HG03045 (cell line): Measurements from ENCODE around the gene ALDH3A1.

Experiments used
- ATAC-seq: cut with Tn5 transposase; IDR thresholded peaks from one replicate; pipeline ENCODE4 v1.9.1; 2021; ENCODE audit warnings: mild to moderate bottlenecking, moderate library complexity; ENCODE audit not compliant: unreplicated experiment

The ALDH3A1 gene

DNA sequence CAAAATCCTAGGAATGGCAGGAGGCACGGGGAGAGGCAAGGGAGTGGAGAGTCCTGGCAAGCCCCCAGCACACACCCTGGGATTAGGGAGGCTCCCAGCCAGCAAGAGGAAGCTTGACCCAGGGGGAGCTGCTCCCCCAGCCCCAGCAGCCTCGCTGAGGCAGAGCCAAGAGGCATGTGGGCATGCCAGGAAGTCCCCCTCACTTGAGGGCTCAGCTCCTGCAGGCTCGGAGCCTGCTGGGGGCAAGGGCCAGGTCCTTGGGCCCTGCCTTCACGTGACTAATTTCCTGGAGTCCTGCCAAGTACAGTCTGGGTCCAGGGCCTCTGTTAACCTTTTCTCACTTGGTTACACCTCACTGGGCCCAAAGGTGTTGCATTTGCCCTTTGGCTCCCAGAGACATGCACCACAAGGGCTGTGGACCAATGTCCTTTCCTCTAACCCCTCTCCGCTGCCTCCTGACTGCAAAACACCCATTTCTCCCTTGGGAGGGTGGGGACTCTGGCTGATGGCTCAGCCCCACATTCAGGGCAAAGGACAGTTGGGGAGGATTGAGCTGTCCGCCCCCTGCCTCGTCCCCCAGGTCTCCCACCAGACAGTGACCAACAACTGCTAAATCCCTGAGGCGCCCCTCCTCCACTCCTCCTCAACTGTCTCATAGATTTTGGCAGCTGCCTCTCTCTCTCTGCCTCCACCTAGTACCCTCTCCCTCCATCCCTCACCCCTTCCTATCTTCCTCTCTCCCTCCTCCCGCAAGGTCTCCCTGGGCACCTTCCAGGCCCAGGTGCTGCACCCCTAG lies 27.3 kb downstream of the ALDH3A1 start:
- no peak for ATAC-seq

DNA sequence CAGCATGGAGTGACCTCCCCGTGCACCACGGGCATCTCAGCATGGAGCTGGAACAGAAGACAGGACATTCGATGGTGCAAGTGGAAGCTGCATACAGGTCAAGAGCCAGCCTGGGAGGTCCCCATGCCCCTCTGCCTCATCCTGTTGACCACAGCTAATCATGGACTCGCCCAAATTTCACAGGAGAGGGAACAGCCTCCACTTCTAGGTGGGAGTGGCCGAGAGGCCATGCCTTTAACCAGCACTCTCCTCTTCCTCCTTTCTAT lies 28.0 kb downstream of the ALDH3A1 start:
- ATAC-seq: no peak

DNA sequence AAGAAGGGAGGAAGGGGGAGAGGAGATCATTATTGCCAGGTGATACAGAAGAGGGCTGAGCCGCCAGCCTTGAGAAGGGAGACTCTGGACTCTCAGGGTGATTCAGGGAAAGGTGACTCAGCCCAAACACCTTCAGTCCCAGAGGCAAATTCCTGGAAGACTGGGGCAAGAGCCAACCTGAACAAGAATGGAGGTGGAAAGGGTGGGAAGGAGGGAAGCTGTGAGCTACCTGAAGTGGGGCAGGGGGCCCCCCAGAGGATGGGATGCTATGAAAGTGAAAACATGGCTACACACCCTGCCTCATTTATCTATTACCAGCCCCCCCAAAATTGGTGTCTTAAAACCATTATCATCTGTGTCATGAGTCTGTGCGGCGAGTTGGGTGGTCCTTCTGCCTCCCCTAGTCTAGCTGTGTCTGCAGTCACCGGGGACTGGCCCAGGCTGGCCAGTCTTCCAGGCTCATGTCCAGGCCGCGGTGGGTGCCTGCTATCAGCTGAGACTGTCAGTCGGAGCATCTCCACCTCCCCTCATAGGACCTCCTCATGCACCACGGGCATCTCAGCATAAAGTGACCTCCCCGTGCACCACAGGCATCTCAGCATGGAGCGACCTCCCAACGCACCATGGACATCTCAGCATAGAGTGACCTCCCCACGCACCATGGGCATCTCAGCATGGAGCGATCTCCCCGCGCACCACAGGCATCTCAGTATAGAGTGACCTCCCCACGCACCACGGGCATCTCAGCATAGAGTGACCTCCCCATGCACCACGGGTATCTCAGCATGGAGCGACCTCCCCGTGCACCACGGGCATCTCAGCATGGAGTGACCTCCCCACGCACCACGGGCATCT lies 28.5 kb downstream of the ALDH3A1 start:
- no peak for ATAC-seq

DNA sequence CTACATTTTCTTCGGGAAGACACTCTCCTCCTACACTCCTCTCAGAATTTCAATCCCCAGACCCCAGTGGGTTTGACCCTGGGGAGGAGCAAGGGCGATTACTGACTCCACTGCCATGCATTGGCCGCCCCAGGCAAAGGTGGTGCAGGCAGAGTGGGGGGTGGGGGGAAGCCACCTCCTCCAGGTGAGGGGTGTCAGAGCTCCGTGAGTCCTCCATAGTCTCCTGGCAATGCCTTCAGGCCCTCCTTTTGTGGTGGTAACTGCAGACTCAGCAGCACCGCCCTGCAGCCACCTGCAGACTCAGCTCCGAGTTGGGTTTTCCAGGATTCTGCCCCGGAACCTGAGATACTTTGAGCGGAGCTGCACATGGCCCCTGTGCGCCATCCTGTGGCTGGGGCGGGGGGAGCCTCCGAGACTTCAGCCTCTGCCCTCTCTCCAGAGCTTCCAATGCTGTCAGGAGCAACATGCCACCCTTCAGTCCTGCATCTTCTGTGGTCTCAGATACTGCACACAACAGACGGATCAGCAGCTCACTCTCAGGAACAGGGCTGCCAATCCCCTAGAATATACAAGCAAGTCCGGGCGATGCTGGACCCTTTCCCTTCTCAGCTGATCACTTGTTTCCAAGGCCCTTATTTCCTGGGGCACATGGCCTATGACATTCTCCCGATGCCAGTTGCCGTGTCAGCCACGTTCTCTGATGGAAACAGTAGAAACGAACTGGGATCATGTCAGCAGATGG lies 29.3 kb downstream of the ALDH3A1 start:
- ATAC-seq: no peak

DNA sequence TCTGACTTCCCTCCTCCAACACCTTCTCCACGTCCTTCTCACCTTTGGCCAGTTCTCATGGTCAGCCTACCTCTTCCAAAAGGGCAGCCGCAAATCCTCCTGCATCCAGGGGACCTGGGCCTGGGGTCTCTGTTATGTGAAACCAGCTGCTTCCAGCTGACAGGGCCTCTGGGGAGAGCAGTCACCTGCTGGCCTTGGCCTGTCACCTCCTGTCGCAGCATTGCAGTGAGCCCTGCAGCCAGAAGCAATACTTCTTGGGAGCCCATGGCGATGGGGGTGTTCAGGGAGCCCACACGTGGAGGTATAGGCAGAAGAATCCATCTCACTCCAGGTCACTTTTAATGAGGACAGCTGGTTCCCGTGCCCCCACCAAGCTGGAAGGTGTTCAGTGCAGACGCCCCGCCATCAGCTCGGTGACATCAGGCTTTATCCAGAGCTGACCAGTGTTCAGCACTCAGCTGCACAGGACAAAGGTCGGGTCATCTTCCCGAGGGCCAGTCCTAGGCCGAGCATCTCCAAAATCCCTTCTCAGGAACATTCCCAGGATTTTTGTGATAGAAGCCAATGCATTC lies 30.0 kb downstream of the ALDH3A1 start:
- no peak for ATAC-seq

DNA sequence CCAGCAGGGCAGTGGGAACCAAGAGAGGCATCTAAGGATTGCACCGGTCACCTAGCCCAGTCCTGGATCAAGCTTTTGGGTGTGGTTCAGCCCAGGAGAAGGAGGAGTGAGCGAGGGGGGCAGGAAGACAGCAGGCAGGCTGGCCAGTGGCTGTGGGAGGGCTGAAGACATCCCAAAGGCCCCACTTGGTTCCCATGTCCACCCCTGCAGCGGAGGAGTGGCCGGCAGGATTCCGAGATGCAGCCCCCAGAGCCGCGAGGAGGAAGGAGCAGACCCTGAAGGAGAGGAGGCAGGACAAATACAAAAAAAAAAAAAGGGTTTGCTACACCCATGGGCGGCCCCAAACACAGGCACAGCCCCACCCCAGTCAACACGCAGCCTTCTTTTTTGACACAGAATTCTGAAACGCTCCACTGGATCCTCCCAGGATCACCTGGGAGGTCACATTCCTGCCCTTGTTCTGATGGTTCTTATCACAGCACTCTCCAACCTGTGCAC lies 30.6 kb downstream of the ALDH3A1 start:
- ATAC-seq: no peak

DNA sequence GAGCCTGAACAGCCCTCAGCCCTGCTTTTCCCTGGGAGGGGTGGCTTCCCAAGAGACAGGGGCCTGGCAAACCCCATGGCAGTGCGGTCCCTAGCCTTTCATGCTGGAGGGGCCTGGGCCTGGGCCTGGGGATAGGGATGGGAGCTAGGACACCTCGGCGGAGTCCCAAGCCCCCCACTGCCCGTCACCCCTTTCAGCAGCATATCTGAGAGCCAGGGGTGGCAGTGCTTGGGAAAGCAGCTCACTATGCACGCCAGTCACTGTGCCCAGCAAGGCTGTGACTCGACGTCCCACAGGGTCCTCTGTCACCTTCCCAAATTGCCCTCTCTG lies 31.1 kb downstream of the ALDH3A1 start:
- no peak for ATAC-seq

DNA sequence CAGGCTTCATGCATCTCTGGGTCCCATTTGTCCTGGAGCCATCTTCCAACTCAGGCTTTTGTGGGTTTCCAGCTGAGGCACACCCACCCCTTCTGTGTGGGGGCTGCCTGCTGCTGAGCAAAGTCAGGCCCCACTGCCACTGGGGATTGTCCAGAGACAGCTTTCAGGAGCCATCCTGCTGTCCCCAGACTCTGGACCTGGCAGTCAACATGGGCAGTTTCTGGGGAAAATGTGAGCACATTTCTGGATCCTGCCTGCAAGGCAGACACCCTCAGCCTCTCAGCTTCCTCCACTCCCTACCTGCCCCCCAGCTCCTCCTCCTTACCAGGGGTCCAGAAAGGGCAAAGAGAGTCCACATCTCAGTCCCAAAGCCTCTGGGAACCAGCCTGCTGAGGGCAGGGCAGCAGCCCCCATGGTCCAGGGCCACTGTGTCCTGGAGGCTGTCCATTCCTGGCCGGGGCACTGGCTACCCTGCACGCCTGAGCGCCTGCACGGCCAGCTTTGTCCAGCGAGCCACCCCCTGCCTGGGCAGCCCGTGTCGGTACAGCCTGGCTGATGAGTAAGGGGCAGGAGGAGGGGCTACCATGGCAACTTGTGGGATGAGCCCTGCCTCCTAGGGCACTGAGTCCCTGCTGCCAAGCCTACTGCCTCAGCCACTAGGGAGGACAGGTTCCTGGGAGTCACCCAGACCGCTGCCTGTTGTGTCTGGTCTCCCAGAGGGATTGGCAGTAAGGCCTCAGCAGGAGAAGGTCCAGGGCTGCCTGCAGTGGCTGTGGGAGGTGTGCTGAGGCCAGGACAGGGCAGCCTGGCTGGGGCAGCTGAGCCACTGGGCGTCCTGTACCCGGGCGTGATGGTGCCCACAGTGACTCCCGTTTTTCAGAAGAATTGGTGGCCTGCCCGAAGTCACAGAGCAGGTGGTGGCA lies 31.7 kb downstream of the ALDH3A1 start, which contains the start of gene SLC47A2:
Gene SLC47A2 (minus strand): TSS at position 477 of the 923 bp plus-strand sequence. CDS start 29 bp downstream, at position 448.
- no peak for ATAC-seq

DNA sequence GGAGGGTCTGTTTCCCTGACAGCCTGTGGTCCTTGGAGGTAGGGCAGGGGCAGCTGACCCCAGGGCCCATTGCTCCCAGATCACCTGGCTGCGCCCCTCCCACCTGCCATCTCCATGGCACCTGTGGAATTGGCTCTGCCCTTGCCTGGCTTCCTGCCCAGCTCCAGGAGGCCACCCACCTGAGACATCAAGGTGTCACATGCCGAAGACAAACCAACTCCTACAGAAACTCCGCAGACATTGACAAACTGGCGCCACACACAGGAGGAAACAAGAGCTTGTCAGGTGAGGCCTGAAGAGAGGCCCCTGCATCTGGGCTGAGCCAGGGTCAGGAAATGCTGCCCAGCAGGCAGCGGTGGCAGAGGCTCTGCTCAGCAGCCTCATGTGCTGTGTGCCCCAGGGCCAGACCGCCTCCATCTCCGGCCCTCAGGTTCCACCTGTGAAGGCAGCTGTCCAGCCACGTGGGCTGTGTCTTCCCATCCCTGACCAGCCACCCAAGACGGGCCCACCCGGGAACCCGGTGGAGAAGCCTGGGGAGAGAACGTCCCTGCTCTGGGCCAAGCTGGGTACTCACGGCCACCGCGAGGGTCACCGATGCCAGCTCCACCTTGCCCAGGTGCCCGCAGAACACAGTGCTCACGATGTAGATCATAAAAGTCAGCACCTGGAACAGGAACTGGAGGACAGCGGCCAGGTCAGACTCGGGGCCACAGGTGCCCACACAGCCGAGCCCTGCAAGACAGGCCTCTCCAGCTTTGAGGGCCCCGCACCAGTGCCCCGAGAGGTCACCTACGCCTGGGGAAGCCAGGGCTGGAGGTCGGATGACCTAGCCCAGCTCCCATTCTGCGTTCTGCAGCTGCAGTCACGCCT lies 33.3 kb downstream of the ALDH3A1 start:
- ATAC-seq: no peak

DNA sequence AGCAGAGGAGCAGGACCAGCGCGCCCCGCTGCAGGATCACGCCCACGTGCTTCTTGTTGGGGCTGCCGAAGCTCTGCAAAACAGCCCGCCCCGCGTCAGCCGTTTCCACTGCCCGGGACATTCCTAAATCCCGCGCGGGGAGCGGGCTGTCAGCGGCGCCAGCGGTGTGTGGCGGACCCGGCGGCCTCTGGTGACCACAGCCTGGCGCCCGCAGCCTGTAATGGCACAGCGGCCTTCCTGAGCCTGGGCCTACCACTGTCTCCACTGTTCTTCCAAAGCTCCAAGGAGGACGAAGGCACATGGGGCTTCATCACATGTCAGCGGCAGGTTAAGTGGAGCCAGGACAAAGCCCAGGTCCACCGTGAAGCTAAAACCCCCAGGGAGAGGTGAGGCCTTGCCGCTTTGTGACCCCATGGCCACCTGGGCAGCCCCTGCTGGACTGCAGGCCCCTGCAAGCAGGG lies 34.2 kb downstream of the ALDH3A1 start:
- no peak for ATAC-seq

DNA sequence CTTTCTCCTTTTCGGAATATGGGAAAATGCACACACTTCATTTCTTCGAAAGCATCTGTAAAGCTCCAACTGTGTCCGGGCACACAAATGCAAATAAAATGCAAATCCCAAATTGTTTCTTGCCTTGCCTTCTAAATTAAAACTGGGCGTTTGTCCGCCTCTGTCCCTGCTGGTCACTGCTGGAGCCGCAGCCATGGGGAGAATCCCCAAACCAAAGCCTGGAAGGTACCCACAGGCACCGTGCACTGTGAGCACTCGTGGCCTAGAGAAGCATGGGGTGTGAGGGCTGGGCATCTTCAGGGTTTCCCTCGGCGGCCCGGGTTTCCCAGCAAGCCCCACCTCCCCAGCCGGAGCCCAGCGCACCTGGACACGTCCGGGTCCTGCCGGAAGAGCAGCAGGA lies 34.6 kb downstream of the ALDH3A1 start:
- no peak for ATAC-seq

DNA sequence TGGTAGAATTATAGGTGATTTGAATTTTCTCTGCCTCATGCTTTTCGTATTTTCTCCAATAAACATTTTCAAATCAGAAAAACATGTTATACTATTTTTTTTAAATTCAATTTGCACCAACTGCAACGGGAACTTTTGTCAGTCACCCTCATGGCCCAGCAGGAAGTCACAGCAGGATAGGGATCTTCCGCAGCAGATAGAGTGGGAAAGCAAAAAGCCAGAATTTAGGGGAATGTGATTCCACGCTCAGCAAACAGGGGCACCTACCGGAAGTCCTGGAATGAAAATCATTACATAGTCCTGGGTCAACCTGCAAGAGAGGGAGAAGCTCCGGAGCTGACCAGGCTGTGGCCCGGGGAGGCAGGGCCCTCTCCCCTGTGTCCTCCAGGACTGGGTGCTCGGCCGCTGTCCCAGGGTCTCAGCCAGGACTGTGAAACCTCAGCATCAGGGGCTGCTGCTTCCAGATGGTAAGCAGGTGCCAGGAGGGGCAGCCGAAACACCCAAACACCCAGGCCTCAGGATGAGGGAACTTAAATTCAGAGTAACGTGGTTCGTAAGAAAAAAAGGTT lies 35.6 kb downstream of the ALDH3A1 start:
- ATAC-seq: no peak

DNA sequence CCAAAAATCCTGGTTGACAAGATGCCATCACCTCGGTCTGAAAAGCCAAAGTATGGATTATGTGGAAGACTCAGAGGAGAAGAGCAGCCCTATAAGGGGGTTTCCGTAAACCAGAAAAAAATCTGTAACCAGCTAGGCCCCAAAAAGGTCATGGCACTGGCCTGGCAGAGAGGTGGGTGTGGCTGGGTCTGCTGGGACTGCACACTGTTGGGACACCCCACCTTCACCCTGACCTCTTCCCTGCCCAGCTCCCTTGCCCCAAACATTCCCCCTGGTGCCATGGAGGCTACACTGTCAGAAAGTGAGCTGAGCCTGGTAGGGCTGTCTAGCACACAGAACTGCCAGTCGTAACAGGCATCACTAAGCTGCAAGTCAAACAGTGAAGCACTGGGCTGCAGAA lies 38.3 kb downstream of the ALDH3A1 start:
- no peak for ATAC-seq

DNA sequence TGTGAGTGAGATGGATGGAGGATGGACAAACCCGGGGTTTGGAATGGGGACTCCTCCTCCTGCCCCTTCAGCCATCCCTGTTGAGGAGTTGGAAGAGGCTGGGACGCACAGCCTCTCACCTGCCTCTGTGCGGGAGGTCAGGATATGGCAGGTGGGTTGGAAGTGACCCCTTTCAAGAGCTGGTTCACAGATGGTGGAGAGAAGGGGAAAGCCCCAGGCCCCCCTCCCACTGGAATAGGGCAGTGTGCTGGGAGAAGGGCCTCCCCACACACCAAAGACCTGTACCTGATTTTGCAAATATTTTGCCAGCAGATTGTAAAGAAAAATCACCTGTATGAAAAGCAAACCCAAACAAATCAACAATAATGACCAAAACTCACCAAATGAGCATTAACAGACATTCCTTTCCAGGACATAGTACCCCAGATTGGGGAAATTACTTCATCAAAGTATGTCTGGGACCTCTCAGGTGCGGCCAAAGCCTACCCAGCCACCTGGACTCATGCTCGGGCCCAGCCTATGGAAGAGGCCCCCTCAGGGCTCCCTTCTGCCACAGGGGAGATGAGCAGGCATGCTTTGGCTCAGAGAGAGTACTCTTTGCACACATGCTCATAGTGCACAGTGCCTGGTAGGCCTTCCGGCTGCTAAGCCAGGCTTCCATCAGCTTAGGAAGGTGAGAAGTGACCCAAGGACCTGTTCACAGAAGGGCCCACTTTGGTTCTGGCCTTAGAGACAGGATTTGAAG lies 39.5 kb downstream of the ALDH3A1 start:
- ATAC-seq: no peak

DNA sequence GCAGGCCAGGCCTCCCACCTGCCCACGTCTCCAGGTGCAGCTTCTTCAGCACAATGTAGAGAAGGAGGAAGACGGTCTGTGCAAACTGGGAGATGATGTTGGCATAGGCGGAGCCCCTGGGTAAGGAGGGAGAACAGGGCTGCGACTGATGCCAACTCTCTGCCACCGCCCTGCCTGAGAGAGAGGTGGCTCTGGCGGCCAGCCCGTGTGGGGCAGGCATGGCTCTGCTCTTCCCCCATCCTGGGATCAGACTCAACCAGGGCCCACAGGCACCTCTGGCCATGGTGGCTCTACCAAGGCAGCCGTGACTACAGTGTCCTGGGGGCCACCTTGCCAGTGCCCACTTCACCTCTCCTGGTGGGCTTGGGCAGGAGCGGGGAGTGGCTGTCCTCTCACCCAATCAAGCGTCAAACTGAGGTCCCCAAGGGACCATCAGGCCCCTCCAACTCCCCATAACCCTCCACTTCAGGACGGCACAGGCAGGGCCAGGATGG lies 40.3 kb downstream of the ALDH3A1 start:
- no peak for ATAC-seq

DNA sequence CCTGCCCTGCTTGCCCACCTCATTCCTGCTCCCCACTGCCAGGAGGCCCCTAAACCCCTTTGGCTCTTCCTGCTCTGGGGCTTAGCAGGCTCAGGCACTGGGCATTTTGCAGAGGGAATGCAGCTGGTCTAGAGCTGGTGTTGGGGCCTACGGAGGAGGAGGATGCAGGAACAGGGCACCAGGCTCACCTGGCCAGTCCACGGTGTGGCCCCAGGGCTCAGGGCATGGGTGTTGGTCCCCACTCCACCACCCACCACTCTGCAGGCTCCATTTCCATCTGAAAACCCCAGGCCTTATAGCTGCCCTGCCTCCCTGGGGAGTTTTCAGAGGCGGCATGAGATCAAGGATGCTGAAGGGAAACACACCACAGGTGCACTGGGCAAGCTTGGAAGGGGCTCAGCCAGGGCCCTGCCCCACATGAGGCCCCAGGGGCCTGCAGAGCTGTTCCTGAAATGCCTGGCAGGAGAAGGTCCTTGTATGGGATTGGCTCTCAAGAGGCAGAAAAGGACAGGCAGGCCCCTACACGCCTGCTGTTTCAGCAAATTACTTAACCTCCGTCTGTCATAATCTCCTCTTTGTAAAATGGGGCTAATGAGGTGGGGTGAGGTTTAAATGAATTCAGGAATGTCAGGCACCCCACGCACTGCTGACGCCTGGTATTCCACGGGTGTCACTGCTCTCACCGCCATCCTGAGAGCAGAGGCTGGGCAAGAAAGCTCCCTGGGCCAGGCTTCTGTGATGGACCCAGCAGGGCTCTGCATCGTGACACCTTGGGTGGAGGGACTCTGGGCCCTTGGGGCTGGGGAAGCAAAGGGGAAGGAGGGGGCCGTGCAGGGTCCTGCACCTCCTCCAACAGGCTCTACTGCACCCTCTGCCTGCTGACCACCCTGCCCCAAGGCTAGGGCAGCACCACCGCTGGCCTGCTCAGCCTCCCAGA lies 41.0 kb downstream of the ALDH3A1 start:
- no peak for ATAC-seq
